ENCODE data around the gene DHX15.

GRCh38 chr4:24519649-24520048, 64.7 kb downstream of the DHX15 start:
- no peak for TF ChIP-seq TAF1 (IDR thresholded peaks at IDR 0.05; ENCODE audit: low read depth)
- no peak for TF ChIP-seq REST (IDR thresholded peaks at IDR 0.05; ENCODE audit: low read depth)
- TF ChIP-seq RAD21 (IDR thresholded peaks at IDR 0.05; ENCODE audit: low read depth) = no peak
- TF ChIP-seq EGR1 (IDR thresholded peaks at IDR 0.05) = no peak
- TF ChIP-seq ZBTB7A (IDR thresholded peaks at IDR 0.05; ENCODE audit: low read depth) = no peak
